ENCODE measurements around the gene CCDC187. TPM values are rescaled to one million over a fixed set of nuclear protein-coding genes. Genes with fewer than 3 reads are reported as not detected.

The CCDC187 gene
- polyA plus RNA-seq, 10 donors: 0.03 to 0.17 (median 0.06) TPM; not detected in 1

DNA sequence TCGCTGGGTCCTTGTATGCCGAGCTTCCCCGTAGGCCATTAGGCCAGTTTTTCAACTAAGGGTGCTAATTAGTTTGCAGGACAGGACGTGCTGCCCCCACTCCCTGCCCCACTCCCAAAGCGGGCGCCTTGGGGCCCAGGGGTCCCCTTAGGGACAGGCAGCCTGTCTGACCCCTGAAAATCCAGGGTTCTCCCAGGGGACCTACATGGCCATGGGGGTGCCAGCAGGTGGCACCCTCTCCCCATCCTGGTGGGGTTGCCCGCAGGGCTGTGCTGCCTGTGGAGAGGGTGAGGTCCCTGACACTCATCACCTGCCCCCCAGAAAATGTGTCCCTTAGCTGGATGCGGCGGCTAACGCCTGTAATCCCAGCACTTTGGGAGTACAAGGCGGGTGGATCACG, 8.5 kb upstream of the CCDC187 start:
- DNase-seq: no peak

DNA sequence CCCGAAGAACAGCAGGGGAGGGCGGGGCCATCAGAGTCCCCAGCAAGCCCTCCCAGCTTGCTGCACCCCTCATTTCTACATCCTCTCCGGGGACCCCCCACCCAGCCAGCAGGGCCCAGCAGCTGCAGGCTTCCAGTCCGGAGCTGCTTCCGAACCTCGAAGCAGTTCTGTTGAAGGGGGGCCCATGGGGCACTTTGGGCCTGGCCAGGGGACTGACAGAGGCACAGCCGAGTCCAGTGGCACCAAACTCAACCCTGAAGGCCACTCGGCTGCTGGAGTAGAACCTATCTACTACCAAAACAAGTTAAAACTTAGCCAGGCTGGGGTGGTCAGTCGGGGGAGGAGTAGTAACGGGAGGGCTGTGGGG, 8.1 kb upstream of the CCDC187 start:
- DNase-seq: no peak

DNA sequence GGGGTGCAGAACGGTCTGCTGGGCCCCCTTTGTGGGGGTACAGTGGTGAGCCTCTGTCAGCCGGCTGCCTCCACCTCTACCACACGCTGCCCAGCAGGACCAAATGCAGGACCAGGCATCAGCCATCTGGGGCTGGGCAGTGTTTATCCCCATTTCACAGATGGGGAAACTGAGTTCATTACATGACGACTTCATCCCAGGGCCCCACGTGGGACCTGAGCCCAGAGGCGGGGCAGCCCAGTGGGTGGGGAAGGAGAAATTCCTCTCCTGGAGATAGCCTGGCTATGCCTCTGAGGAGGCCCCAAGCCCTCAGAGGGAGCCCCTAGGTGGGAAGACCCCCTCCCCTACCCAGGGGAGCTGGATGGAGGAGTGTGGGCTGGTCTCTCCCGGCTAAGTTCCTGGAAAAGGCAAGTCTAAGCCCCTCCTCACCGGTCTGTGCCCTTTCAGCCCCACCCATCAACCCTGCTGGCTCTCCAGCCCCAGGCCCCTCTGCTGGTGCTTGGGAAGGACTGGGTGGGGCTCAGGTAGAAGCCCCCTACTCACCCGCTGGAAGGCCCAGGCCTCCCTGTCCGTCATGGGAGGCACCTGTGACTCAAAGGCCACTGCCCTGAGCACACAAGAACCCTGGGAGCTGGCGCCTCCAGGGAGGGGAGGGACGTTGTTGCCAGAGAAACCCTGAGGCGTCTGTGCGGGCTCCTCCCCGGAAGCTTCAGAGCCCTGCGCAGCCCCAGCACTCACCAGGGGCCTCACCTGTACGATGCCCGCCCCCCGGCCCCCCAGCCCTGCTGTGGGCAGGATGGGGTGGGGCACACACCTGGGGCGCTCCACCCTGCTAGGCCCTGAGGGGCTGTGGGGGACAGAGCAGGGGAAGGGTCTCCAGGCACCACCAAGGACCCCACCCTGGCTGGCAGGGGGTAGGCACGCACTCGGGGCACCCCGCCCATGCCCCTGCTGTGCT, 7.4 kb upstream of the CCDC187 start:
- no peak for DNase-seq

DNA sequence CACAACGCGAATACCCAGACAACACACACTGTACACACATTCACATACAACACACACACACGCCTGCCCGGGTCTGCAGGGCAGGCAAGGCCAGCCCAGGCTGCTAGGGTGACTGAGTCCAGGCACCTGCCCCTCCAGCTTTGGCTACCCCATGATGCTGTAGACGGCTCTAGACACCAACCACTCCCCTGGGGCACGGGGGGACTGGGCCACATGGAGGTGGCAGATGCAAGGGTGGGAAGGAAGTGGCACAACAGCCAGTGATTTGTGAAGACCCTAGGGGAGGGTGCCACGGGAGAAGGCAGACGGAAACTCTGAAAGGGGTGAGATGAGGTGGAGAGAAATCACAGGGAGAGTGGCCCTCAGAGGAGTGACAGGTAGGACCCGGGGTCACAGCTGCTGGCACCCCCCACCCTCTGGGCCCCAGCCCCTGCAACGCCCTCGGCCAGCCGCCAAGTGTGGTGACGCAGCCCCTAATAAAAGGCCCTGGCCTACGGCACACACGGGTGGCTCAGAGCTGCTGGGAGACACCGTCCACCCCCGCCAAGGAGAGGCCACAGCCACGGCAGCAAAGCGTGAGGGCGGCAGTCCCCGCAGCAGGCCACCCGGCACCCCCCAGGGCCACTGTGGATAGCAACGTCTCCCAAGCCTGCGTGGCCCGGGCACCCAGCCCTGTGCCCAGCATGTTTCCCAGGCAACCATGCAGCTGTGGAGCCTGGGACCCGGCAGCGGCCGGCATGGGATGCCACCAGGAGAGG, 6.6 kb upstream of the CCDC187 start:
- DNase-seq: no peak

DNA sequence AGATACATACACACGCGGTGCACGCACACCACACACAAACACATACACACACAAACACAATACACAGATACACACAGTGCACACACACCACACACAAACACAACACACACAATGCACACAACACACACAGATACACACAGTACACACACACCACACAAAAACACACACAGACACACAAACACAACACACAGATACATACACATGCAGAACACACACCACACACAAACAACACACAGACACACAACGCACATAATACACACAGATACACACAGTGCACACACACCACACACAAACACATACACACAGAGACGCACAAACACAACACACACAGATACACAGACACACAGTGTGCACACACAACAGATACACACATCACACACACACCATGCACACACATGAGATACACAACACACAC, 5.9 kb upstream of the CCDC187 start:
- DNase-seq: no peak

DNA sequence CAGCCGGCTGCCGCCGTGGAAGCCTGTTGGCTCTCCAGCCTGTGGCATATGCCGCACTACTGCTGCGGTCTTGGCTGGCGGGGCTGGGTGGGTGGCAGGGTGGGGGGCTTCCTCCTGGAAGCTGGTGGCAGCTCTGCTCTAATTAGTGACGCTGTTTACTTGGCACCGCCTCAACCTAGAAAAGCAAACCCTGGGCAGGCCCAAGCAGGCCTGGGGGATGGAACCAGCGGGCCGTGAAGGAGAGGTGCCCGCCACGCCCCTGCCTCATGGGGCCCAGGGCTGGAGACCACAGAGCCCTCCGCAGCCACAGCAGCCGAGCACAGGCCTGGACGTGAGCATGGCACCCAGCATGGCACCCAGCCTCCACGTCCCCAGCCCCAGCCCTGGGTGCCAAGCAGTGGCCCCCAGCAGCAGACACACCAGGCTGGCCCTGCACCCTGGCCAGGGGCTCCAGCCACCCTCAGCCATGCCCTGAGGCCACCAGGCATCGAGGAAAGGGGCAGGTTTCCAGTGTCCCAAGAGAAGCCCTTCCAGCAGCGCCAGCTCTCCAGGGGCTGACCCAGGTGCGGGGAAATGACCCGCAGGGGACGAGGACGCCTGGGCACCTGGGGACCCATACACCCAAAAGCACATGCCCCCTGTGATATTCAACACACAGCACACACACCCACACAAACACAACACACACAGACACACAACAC, 5.4 kb upstream of the CCDC187 start:
- no peak for DNase-seq

DNA sequence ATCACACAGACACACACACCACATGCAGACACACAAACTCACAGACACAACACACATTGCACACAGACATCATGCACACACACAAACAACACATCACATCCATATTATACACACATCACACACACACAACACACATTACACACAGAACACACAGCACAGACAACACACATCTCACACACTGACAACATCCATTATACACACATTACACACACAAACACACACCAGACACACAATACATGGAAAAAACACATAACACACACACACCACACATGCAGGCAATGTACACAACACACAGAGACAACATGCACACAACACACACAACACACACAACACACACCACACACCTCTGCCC, 4.8 kb upstream of the CCDC187 start:
- no peak for DNase-seq

DNA sequence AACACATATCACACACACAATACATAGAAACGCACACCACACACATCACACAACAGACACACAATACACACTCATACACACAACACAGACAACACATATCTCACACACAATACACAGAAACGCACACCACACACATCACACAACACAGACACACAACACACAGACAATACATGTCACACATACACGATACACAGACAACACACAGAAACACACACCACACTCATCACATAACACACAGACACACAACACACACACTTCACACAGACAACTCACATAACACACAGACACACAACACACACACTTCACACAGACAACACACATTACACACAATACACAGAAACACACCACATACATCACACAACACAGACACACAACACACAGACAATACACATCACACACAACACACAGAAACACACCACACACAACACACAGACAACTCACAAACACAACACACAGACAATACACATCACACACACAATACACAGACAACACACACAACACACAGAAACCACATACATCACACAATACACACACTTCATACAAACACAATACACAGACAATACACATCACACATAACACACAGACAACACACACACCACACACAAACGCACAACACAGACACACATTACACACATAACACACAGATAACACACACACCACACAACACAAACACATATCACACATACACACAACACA, 4.3 kb upstream of the CCDC187 start:
- DNase-seq: no peak

DNA sequence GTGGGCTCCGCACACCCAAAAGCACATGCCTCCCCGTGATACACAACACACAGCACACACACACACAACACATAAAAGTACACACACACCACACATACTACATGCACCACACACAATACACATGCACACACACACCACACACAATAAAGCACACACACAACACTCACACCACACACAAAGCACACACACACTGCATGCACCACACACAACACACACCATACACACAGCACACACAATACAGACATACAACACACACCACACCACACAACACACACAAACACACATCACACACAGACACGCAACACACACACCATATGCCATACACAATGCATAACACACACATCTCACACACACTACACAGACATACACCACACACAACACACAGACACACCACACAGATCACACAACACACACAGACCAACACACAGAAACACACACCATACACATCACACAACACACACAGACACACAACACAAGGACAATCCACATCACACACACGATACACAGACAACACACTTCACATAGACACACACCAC, 3.4 kb upstream of the CCDC187 start:
- no peak for DNase-seq

DNA sequence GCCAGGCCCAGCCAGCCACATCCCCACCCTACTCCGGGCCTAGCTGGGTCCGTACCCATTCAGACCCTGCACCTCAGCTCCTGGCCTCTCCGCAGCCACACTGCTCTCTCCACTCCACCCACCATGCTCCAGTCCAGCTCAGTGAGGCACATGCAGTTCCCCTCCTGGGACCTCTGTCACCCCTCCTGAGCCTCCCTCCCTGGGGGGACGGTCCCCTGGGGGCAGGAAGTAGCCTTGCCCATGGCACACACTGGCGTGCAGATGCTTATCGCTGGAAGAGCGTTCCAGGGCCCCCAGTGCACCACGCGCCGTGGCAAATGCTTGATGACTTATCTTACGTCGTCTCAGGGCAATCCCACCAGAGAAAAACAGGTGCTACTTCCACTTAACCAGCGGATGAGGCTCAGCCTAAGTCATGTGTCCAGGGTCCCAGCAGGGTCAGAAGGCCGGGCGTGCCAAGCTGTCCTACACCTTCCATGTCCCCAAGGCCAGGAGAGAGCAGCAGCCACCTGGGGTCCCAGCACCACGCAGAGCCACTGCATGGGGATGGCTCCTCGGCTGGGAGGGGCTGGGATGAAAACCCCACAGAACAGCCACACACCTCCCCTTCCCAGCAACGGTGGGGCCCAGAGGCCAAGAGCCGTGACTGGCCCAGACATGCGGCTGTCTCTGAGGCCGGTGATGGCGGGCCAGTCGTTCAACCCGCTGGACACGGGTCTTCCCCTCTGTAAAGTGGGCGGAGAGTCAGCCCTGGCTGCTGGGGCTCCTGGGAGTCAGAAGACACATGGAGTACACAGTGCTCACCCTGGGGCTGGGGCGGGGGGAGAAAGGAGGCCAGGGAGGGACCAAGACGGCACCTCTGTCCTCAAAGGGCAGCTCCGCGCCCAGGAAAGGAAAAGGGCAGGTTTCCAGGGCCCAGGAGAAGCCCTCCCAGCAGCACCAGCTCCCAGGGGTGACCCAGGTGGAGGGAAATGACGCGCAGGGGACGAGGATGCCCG, 2.6 kb upstream of the CCDC187 start:
- no peak for DNase-seq

DNA sequence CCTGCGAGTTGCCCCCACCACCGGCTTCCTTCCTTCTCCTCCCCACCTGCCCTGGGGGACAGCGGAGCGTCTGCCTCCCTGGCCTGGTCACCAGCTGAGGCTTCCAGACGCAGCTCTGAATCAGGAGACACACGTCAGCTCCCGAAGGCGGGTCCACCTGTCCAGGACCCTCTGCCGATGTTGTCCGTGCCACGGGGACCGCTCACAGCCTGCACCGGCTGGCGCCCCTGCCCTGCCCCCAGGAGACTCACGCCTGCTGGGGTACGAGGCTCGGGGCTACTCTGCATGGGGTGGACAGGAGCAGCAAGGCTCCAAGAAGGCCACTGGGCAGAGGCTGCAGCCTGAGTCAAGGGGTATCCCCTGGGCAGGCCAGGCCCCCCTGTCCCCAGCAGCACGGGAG, 1.9 kb upstream of the CCDC187 start:
- DNase-seq: no peak

DNA sequence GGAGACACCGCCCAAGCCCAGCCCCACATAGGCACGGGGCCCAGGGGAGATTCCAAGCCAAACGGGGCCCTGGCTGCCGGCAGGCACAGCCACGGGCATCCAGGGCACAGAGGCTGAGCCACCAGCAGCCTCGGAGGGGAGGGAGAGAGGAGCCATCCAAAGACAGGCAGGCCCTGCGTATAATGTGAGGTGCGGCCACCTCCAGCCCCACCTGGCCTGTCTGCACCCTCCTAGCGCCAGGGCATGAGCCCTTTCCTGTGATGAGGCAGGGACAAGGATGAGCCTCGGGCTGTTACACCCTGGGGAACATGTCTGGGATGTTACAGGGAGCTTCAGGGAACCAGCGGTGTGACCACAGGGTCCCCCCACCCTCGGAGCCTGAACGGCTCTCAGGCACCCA, 1.1 kb upstream of the CCDC187 start:
- DNase-seq: no peak

DNA sequence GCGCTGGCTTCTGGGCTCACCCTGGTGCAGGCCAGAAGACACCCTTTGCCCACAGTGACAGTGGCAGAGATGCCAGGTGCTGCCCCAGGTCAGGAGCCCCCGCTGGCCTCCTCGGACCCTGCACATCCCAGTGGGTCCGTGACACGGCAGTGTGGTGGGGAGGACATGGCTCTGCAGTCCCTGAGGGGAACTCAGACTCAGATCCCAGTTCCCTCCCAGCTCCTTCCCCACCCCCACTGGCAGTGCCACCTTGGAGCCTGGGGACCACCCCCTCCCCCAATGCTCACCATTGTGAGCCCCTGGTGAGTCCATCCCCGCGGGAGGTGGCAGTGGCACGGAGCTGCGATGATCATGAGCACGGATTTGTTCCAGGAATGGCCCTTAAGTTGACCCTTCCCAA, 562 bp upstream of the CCDC187 start:
- DNase-seq: no peak

DNA sequence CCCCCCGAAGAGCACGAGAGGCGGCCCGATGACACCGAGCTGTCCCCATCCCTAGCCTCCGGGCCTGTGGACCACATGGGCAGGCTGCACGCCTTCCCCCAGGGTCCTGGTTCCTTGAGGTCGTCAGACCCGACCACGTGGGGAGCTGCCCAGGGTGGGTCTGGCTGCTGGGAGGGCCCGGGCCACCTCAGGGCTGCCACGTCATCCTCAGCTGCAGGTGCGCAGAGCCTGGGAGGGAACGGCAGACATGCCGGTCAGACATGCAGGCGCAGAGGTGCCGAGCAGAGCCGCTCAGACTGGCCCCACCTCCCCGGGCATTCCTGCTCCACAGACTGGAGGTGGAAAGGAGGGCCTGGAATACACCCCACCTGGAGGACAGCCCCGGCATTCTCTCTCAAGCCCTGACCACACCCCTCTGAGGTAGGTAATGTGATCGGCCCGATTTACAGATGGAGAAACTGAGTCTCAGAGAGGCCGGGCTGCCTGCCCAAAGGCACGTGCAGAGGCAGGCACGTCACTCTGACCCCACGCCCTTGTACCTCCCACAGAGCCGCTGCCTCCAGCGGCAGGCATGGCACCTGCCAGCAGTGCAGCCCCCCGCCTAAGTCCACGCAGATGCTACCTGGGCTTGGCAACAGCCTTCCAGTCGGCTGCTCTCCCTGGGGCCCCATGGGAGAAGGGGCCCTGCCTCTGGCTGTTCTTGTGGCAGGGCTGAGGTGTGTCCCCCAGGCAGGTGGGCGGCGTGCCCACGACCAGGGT, 649 bp downstream of the CCDC187 start:
- DNase-seq: no peak

DNA sequence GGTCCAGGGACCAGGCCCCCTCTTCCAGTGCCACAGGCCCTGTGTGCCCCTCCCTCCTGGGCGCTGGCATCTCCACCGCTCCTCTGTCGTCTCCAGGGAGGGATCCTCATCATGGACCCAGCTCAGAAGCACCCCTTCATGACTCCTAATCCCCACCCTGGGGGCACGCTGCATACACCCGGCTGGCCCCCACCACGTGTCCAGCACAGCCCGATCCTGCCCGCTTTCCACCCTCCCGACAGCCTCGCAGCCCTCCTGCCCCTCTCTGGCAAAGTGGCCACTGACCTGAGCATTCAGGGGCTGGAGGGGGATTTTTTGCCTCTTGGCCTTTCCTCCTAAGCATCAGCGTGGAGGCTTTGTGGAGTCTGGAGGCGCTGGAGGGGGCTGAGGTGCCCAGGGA, 1.4 kb downstream of the CCDC187 start:
- no peak for DNase-seq

DNA sequence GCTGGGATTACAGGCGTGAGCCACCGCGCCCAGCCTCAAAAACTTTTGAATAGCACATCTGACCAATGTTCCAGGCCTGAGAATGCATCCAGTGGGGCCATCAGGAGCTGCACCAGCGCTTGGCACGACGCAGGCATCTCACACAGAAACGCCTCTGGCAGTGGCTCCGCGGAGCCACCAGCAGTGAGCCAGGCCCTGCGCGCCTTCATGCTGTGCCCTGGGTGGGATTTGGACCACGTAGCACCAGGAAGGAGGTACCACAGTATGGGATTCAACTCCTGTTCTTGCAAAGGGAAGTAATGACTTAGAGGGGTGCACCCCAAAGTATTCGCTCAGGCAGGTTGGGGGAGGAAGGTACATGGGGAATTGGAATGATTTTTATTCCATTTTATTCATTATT, 3.0 kb downstream of the CCDC187 start:
- no peak for DNase-seq

DNA sequence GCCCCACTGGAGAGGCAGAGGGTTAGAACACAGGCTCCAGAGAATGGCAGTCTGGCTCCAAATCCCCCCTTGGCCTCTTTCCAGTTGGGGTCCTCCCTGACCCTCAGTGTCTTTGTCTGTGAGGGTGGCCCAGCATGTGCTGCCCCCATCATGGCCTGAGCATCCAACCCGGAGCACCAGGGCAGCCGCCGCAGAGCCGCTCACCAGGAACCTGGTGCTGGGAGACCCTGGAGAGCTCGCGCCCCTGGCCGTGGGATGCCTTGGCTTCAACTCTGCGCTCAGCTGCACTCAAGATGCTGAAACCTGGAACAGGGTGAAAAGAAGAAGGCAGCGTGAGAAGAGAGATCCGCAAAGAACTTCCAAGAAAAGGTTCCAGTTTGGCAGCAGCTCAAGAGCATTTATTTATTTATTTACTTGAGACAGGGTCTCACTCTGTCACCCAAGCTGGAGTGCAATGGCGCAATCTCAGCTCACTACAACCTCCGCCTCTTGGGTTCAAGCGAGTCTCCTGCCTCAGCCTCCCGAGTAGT, 3.8 kb downstream of the CCDC187 start:
- DNase-seq: peak in 1 of 3 donors; percentile 48

DNA sequence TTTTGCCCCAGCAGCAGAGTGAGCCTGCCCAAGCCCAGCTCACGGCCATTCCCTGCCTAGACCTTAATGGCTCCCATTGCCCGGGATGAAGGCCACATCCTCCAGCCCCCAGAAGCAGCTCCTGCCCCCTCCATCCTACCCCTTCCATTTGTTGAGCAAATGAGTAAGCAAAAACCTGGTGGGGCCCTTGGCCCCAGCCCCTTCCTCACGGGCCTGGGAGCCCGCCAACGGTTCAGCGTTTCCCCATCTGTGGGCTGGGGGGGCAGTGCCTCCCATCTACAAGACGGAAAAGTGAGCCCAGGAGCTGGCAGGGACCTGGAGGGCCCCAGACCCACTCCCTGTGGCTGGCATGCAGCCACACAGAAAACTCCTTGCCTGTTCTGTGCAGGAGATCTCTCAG, 4.4 kb downstream of the CCDC187 start:
- DNase-seq: no peak

DNA sequence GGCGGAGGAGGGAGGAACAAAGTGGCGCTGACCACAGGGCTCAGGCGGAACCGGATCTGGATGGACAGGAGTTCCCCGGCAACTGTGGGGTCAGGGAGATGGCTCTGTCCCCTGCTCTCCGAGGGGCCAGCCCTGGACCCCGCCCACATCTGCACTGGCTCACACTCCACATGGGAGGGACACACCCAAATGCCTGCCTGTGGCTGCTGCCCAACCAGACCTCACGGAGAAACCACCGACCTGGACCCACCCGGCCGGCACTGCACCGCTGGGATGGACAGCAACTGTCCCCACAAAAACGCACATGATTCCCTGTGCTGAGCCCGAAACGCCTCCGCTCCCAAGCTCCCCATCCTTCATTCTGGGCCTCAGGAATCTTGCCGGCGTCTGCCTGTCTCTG, 4.8 kb downstream of the CCDC187 start:
- no peak for DNase-seq
